Measurements from ENCODE around the gene USP48.

Gene USP48

DNA sequence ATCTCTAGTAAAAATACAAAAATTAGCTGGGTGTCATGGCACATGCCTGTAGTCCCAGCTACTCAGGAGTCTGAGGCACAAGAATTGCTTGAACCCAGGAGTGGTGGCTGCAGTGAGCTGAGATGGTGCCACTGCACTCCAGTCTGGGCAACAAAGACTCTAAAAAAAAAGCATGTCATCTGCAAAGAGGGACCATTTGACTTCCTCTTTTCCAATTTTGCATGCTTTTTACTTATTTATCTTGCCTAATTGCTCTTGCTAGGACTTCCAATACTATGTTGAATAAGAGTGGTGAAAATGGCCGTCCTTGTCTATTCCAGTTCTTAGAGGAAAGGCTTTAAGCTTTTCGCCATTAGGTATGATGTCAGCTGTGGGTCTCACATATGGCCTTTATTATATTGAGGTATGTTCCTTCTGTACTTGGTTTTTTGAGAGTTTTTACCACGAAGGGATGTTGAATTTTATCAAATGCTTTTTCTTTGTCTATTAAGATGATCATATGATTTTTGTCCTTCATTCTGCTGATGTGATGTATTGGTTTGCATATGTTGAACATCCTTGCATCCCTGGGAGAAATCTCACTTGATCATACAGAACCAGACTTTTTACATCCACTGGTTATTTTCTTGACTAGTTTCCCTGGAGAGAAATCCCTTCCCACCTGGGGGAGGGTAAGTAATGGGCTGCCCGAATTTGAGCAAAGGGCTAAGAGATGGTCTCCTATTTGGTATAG lies 96.8 kb downstream of the USP48 start:
- H3K36me3 ChIP-seq (ENCODE audit: low read length) = peaks cover 19% of the 10 kb centered on the region
- H3K27ac ChIP-seq (ENCODE audit: low read depth, low read length) = no peak overlapping the region
- H3K27me3 ChIP-seq (ENCODE audit: low read length) = no peaks in the 10 kb centered on the region
- no peak overlapping the region for H3K4me3 ChIP-seq (ENCODE audit: insufficient read depth, low read length, poor library complexity, severe bottlenecking)
- H3K9ac ChIP-seq (ENCODE audit: low read length) = no peak overlapping the region
- H3F3A ChIP-seq (ENCODE audit: insufficient read depth) = no peaks in the 10 kb centered on the region
- no peak overlapping the region for H3K4me2 ChIP-seq (ENCODE audit: low read depth, low read length, poor library complexity, severe bottlenecking)
- no peak overlapping the region for H2AFZ ChIP-seq (ENCODE audit: low read depth, low read length, severe bottlenecking)
- H3K9me2 ChIP-seq (replicated peaks; ENCODE audit: insufficient read depth, low read length) = no peaks in the 10 kb centered on the region
- TF ChIP-seq, protein P1, sequence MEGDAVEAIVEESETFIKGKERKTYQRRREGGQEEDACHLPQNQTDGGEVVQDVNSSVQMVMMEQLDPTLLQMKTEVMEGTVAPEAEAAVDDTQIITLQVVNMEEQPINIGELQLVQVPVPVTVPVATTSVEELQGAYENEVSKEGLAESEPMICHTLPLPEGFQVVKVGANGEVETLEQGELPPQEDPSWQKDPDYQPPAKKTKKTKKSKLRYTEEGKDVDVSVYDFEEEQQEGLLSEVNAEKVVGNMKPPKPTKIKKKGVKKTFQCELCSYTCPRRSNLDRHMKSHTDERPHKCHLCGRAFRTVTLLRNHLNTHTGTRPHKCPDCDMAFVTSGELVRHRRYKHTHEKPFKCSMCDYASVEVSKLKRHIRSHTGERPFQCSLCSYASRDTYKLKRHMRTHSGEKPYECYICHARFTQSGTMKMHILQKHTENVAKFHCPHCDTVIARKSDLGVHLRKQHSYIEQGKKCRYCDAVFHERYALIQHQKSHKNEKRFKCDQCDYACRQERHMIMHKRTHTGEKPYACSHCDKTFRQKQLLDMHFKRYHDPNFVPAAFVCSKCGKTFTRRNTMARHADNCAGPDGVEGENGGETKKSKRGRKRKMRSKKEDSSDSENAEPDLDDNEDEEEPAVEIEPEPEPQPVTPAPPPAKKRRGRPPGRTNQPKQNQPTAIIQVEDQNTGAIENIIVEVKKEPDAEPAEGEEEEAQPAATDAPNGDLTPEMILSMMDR (IDR thresholded peaks at IDR 0.05; ENCODE audit: insufficient read depth, low read length, poor library complexity, severe bottlenecking) = no peak
- no peak for TF ChIP-seq EZH2phosphoT487 (conservative IDR thresholded peaks at IDR 0.05; ENCODE audit: low read length)
- H3K9me3 ChIP-seq (ENCODE audit: insufficient read depth, low read length) = no peaks in the 10 kb centered on the region
- H3K79me2 ChIP-seq (ENCODE audit: insufficient read depth, low read length) = no peaks in the 10 kb centered on the region
- no peaks in the 10 kb centered on the region for H4K20me1 ChIP-seq (ENCODE audit: low read depth, low read length)

DNA sequence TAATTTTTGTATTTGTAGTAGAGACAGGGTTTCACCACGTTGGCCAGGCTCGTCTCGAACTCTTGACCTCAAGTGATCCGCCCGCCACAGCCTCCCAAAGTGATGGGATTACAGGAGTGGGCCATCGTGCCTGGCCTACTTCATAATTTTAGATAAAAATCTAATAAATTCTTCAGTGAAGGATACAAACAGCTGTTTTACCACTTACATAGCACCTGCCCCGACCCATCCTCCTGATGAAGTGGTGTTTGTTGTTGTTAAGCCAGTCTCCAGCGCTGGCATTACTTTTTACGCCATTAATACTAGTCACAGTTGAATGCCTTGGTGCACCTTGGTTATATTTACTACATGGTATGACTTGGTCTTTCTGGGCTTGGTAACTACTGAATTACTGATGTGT lies 101.5 kb downstream of the USP48 start:
- Histone ChIP-seq H3K9me2 (replicated peaks; ENCODE audit: insufficient read depth, low read length) (no peaks in the 10 kb centered on the region), H4K20me1 (ENCODE audit: low read depth, low read length) (no peaks in the 10 kb centered on the region), H3K4me2 (ENCODE audit: low read depth, low read length, poor library complexity, severe bottlenecking) (no peak overlapping the region), H3K9me3 (ENCODE audit: insufficient read depth, low read length) (no peaks in the 10 kb centered on the region), H3K27ac (ENCODE audit: low read depth, low read length) (no peak overlapping the region), H3K79me2 (ENCODE audit: insufficient read depth, low read length) (no peaks in the 10 kb centered on the region), H3F3A (ENCODE audit: insufficient read depth) (no peaks in the 10 kb centered on the region), H3K27me3 (ENCODE audit: low read length) (no peaks in the 10 kb centered on the region), H3K9ac (ENCODE audit: low read length) (no peak overlapping the region), H3K4me3 (ENCODE audit: insufficient read depth, low read length, poor library complexity, severe bottlenecking) (no peak overlapping the region), H2AFZ (ENCODE audit: low read depth, low read length, severe bottlenecking) (no peak overlapping the region), H3K36me3 (ENCODE audit: low read length) (peaks cover 7% of the 10 kb centered on the region)
- no peak for TF ChIP-seq EZH2phosphoT487 (conservative IDR thresholded peaks at IDR 0.05; ENCODE audit: low read length)
- TF ChIP-seq, protein P1 (IDR thresholded peaks at IDR 0.05; ENCODE audit: insufficient read depth, low read length, poor library complexity, severe bottlenecking) = no peak

DNA sequence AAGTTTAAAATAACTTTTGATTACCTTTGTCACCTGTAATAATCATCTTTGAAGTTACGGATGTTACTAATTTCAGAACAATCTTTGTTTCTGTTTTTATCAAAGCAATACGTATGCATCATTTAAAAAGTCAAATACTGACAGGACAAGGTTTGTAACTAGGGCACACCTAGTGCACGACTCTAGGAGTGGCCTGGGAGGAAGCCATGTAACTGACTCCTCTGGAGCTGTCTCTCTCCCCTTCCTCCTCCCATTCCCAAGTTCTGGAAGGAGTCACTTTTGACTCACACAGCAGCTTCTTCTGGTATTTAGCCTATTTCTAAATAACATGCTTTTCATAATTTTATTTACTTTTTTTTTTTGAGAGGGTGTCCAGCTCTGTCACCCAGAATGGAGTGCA lies 102.0 kb downstream of the USP48 start:
- no peaks in the 10 kb centered on the region for H4K20me1 ChIP-seq (ENCODE audit: low read depth, low read length)
- H3K9ac ChIP-seq (ENCODE audit: low read length) = no peak overlapping the region
- H3K4me2 ChIP-seq (ENCODE audit: low read depth, low read length, poor library complexity, severe bottlenecking) = no peak overlapping the region
- no peaks in the 10 kb centered on the region for H3F3A ChIP-seq (ENCODE audit: insufficient read depth)
- H3K36me3 ChIP-seq (ENCODE audit: low read length) = peaks cover 2% of the 10 kb centered on the region; the same call in 1 of the 2 replicates
- no peak overlapping the region for H3K4me3 ChIP-seq (ENCODE audit: insufficient read depth, low read length, poor library complexity, severe bottlenecking)
- H3K9me2 ChIP-seq (replicated peaks; ENCODE audit: insufficient read depth, low read length) = no peaks in the 10 kb centered on the region
- no peak for TF ChIP-seq EZH2phosphoT487 (conservative IDR thresholded peaks at IDR 0.05; ENCODE audit: low read length)
- TF ChIP-seq, protein P1 (IDR thresholded peaks at IDR 0.05; ENCODE audit: insufficient read depth, low read length, poor library complexity, severe bottlenecking) = no peak
- no peak overlapping the region for H3K27ac ChIP-seq (ENCODE audit: low read depth, low read length)
- no peaks in the 10 kb centered on the region for H3K9me3 ChIP-seq (ENCODE audit: insufficient read depth, low read length)
- no peaks in the 10 kb centered on the region for H3K79me2 ChIP-seq (ENCODE audit: insufficient read depth, low read length)
- H3K27me3 ChIP-seq (ENCODE audit: low read length) = no peaks in the 10 kb centered on the region
- H2AFZ ChIP-seq (ENCODE audit: low read depth, low read length, severe bottlenecking) = no peak overlapping the region
